Nephron (organoid): ENCODE measurements around the gene DNASE1L2.

Experiments
- H3K27ac Mint-ChIP-seq, 3 experiments: 2 replicates each; pipeline ENCODE4 v1.8.0; 2020; ENCODE audit warnings: mixed read lengths in 3 of 3, mild to moderate bottlenecking in 2 of 3, moderate library complexity in 1 of 3
- H3K27me3 Mint-ChIP-seq: 2 replicates; pipeline ENCODE4 v1.8.0; 2021; ENCODE audit warnings: low read depth, mild to moderate bottlenecking, moderate library complexity, mixed read lengths
- H3K36me3 Mint-ChIP-seq: 2 replicates; pipeline ENCODE4 v1.8.0; 2020; ENCODE audit warnings: low read depth, mixed read lengths
- H3K4me1 Mint-ChIP-seq: 2 replicates; pipeline ENCODE4 v1.8.0; 2020; ENCODE audit warnings: mixed read lengths
- H3K4me3 Mint-ChIP-seq, 3 experiments: 2 replicates each; pipeline ENCODE4 v1.8.0; 2020; ENCODE audit warnings: mild to moderate bottlenecking in 3 of 3, mixed read lengths in 3 of 3, moderate library complexity in 2 of 3
- H3K9me3 Mint-ChIP-seq: 2 replicates; pipeline ENCODE4 v1.8.0; 2020; ENCODE audit warnings: mixed read lengths
- TF ChIP-seq, protein P1 (sequence below), 3 experiments: fragments of 200-600 bp; sonication (generic); IDR thresholded peaks; one replicate each; pipeline ENCODE4 v1.5.0; 2021; ENCODE audit warnings: antibody characterized with exemption in 3 of 3; ENCODE audit not compliant: unreplicated experiment in 3 of 3

The DNASE1L2 gene

DNA sequence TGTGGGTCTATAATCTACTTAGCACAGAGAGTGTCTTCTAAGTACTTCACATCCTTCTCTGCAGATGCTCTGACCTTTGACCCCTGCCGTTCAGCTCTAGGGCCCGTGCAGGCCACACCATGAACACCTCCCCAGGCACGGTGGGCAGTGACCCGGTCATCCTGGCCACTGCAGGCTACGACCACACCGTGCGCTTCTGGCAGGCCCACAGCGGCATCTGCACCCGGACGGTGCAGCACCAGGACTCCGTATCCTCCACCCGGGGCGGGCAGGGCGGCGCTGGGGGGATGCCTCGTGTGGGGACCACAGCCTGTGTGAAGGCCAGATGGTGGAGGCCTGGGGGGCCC lies 30.3 kb upstream of the DNASE1L2 start:
- peaks cover 10% of the 10 kb centered on the region for H3K36me3 Mint-ChIP-seq
- peaks cover 18% of the 10 kb centered on the region for H3K4me1 Mint-ChIP-seq
- H3K4me3 Mint-ChIP-seq = peak overlapping the region; percentile 82 to 88 (median 84)
- H3K9me3 Mint-ChIP-seq = no peaks in the 10 kb centered on the region
- TF ChIP-seq, protein P1, sequence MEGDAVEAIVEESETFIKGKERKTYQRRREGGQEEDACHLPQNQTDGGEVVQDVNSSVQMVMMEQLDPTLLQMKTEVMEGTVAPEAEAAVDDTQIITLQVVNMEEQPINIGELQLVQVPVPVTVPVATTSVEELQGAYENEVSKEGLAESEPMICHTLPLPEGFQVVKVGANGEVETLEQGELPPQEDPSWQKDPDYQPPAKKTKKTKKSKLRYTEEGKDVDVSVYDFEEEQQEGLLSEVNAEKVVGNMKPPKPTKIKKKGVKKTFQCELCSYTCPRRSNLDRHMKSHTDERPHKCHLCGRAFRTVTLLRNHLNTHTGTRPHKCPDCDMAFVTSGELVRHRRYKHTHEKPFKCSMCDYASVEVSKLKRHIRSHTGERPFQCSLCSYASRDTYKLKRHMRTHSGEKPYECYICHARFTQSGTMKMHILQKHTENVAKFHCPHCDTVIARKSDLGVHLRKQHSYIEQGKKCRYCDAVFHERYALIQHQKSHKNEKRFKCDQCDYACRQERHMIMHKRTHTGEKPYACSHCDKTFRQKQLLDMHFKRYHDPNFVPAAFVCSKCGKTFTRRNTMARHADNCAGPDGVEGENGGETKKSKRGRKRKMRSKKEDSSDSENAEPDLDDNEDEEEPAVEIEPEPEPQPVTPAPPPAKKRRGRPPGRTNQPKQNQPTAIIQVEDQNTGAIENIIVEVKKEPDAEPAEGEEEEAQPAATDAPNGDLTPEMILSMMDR (IDR thresholded peaks at IDR 0.05; ENCODE audit: unreplicated experiment in 3 of 3) = peak in 1 of 3 experiments; percentile 2
- H3K27ac Mint-ChIP-seq = peak overlapping the region; percentile 48 to 81 (median 77)
- peaks cover 4% of the 10 kb centered on the region for H3K27me3 Mint-ChIP-seq

DNA sequence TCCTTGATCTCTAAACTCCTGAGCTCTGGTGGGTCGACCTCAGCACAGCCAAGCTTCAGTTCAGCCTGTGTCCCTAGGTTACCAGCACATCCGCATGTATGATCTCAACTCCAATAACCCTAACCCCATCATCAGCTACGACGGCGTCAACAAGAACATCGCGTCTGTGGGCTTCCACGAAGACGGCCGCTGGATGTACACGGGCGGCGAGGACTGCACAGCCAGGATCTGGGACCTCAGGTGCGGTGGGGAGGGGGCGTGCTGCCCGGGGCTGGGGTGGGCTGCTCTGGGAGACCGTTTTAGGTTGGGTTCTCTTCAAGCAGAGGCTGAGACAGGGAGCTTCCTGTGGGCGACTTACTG lies 29.8 kb upstream of the DNASE1L2 start:
- Mint-ChIP-seq H3K27me3 (peaks cover 4% of the 10 kb centered on the region), H3K4me3 (peak overlapping the region; percentile 82 to 88 (median 84)), H3K9me3 (no peaks in the 10 kb centered on the region), H3K27ac (peak overlapping the region; percentile 39 to 77 (median 48)), H3K36me3 (peaks cover 10% of the 10 kb centered on the region), H3K4me1 (peaks cover 18% of the 10 kb centered on the region)
- TF ChIP-seq, protein P1 (IDR thresholded peaks at IDR 0.05; ENCODE audit: unreplicated experiment in 3 of 3) = no peak

- H3K4me3 Mint-ChIP-seq = peak overlapping the region; percentile 82 to 88 (median 84)
- H3K4me1 Mint-ChIP-seq = peaks cover 23% of the 10 kb centered on the region
- H3K27ac Mint-ChIP-seq = peak overlapping the region in 2 of 3 experiments; percentile 39 to 68
- no peaks in the 10 kb centered on the region for H3K9me3 Mint-ChIP-seq
- H3K27me3 Mint-ChIP-seq = peaks cover 4% of the 10 kb centered on the region
- TF ChIP-seq, protein P1 (IDR thresholded peaks at IDR 0.05; ENCODE audit: unreplicated experiment in 3 of 3) = no peak
- H3K36me3 Mint-ChIP-seq = peaks cover 10% of the 10 kb centered on the region
Observed at GRCh38 chr16:2206780-2207433, 29.3 kb upstream of the DNASE1L2 start.

DNA sequence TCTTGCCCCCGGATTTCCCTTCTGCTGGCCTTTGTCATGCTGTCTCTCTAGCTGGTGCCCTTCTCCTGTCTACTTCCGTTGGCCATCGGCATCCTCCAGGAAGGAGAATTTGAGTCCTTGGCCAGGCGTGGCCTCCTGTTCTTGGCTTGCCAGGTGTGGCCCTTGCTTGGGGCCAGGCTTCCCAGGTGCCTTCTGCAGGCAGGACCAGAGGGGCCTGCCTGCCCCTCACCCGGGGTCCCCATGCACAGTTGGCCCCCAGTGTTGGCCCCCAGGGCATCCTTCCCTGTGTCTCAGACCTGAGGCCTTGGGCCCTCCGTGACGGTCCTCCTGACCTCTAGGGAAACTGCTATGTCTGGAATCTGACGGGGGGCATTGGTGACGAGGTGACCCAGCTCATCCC lies 28.4 kb upstream of the DNASE1L2 start:
- Mint-ChIP-seq H3K27me3 (peaks cover 4% of the 10 kb centered on the region), H3K4me1 (peaks cover 30% of the 10 kb centered on the region)

DNA sequence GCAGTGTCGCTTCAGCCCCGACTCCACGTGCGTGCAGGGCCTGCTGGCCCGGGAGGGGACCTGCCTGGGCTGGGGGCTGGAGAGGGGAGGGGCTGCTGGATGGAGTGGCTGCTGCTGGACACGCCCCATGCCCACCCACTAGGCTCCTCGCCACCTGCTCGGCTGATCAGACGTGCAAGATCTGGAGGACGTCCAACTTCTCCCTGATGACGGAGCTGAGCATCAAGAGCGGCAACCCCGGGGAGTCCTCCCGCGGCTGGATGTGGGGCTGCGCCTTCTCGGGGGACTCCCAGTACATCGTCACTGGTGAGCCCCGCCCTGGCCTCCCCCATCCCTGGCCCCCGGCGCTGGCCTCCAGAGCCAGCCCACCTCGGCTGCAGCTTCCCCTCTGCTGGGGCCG lies 27.9 kb upstream of the DNASE1L2 start:
- H3K4me3 Mint-ChIP-seq = no peak overlapping the region
- peaks cover 10% of the 10 kb centered on the region for H3K36me3 Mint-ChIP-seq
- H3K27ac Mint-ChIP-seq = no peak overlapping the region
- H3K4me1 Mint-ChIP-seq = peaks cover 34% of the 10 kb centered on the region
- TF ChIP-seq, protein P1 (IDR thresholded peaks at IDR 0.05; ENCODE audit: unreplicated experiment in 3 of 3) = no peak
- no peaks in the 10 kb centered on the region for H3K9me3 Mint-ChIP-seq
- H3K27me3 Mint-ChIP-seq = peaks cover 3% of the 10 kb centered on the region

More for the DNA sequence above, 28.4 kb upstream of the DNASE1L2 start:
- TF ChIP-seq, protein P1 (IDR thresholded peaks at IDR 0.05; ENCODE audit: unreplicated experiment in 3 of 3) = no peak
- H3K27ac Mint-ChIP-seq = peak overlapping the region; percentile 4 to 68 (median 30)
- peaks cover 10% of the 10 kb centered on the region for H3K36me3 Mint-ChIP-seq
- H3K4me3 Mint-ChIP-seq = peak overlapping the region; percentile 70 to 81 (median 78)
- H3K9me3 Mint-ChIP-seq = no peaks in the 10 kb centered on the region

DNA sequence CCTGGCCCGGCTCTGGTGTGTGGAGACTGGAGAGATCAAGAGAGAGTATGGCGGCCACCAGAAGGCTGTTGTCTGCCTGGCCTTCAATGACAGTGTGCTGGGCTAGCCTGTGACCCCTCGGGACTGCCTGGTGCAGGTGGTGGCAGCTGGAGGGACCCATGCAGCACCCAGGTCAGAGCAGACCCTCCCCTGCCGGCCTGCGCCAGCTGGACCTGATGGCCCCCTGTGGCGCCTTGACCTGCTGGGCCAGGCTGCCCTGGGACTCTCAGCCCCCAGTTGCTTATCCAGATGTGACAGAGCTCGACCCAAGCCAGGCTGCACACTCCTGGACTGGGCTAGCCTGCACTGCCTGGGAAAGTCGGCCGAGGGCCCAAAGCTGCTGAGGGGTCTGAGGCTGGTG lies 27.5 kb upstream of the DNASE1L2 start:
- no peak overlapping the region for H3K4me3 Mint-ChIP-seq

More for the DNA sequence above, 27.5 kb upstream of the DNASE1L2 start:
- TF ChIP-seq, protein P1 (IDR thresholded peaks at IDR 0.05; ENCODE audit: unreplicated experiment in 3 of 3) = no peak
- Mint-ChIP-seq H3K27ac (no peak overlapping the region), H3K4me1 (peaks cover 38% of the 10 kb centered on the region), H3K9me3 (no peaks in the 10 kb centered on the region), H3K27me3 (no peaks in the 10 kb centered on the region), H3K36me3 (peaks cover 10% of the 10 kb centered on the region)
